ENCODE measurements around the gene CMTM8. TPM values are rescaled to one million over a fixed set of nuclear protein-coding genes. Genes with fewer than 3 reads are reported as not detected.

The CMTM8 gene
- total and polyA plus RNA-seq, 2 of the 8 experiments (the other 6 are each of a cell fraction or from before 2014, with no cell fraction given) = 10.5 to 22.4 TPM

GRCh38 chr3:32197991-32198390 is 40.5 kb upstream of the CMTM8 start:
- no peak overlapping the region for H4K91ac ChIP-seq (replicated peaks; ENCODE audit: insufficient read length, low read length)
- no peak for DNase-seq (ENCODE audit: low read depth in 1 of 2, low spot score in 2 of 2)
- H2AFZ ChIP-seq (ENCODE audit: low read length) = no peak overlapping the region
- no peaks in the 10 kb centered on the region for H3K23me2 ChIP-seq (ENCODE audit: low read depth, low read length)
- no peak overlapping the region for H3K4ac ChIP-seq (replicated peaks; ENCODE audit: insufficient read length, low read depth, low read length)
- no peak overlapping the region for H2BK20ac ChIP-seq (ENCODE audit: low read length)
- ChIA-PET CTCF (ENCODE audit: partially characterized antibody) (interaction anchor here (0.6 to 1.4 kb wide), 6 partner anchors 21 to 868 kb away, joined by 3 to 5 read pairs (median 3); no protein-coding TSS in a partner anchor), POLR2A (ENCODE audit: partially characterized antibody) (no interaction called here)
- no peak overlapping the region for H2BK5ac ChIP-seq (ENCODE audit: low read depth, low read length)
- no peaks in the 10 kb centered on the region for H3K79me2 ChIP-seq (ENCODE audit: control insufficient read depth in 1 of 2, insufficient read depth in 2 of 2, low read length in 2 of 2)
- no peaks in the 10 kb centered on the region for H3K4me1 ChIP-seq (replicated peaks in 1 of 4; ENCODE audit: control insufficient read depth in 3 of 4, insufficient read depth in 4 of 4, low read length in 3 of 4)
- H3K79me1 ChIP-seq (ENCODE audit: low read depth, low read length) = no peaks in the 10 kb centered on the region
- no peak overlapping the region for H2BK15ac ChIP-seq (ENCODE audit: low read length)
- H3K14ac ChIP-seq (ENCODE audit: insufficient read length) = no peak overlapping the region
- H3K27ac ChIP-seq (ENCODE audit: low read depth, low read length) = no peak overlapping the region
- H4K20me1 ChIP-seq (replicated peaks in 1 of 2; ENCODE audit: control insufficient read depth in 1 of 2, insufficient read depth in 2 of 2, low read length in 2 of 2) = no peaks in the 10 kb centered on the region
- no peak overlapping the region for H4K8ac ChIP-seq (ENCODE audit: extremely low read depth, insufficient read depth, low read length)
- no peaks in the 10 kb centered on the region for H3K27me3 ChIP-seq (replicated peaks in 1 of 4; ENCODE audit: control insufficient read depth in 3 of 4, extremely low read depth in 1 of 4, insufficient read depth in 3 of 4, low read length in 3 of 4)
- H3K4me3 ChIP-seq (ENCODE audit: extremely low read depth in 1 of 4, insufficient read depth in 2 of 4, low read depth in 3 of 4, low read length in 4 of 4) = no peak overlapping the region
- no peak for FAIRE-seq
- H3K4me2 ChIP-seq (ENCODE audit: insufficient read depth in 1 of 2, low read depth in 2 of 2, low read length in 2 of 2) = no peak overlapping the region
- H4K5ac ChIP-seq (ENCODE audit: insufficient read length, low read depth, low read length) = no peak overlapping the region
- H3K18ac ChIP-seq (ENCODE audit: extremely low read depth, low read length) = no peak overlapping the region
- no peak overlapping the region for H3K23ac ChIP-seq (ENCODE audit: insufficient read length)
- WGBS, 2 experiments (ENCODE audit: extremely low coverage in 1 of 2, insufficient coverage in 1 of 2, insufficient read length in 1 of 2, insufficient replicate concordance in 2 of 2, low coverage in 1 of 2, low lambda C conversion rate in 2 of 2, missing lambda C conversion rate in 1 of 2) = 93% methylated on average over 1 of the region's 1 CpG; no CpG with 5 or more reads in 1 of the 2 experiments
- H2AK5ac ChIP-seq (ENCODE audit: low read depth, low read length) = no peak overlapping the region
- no peak overlapping the region for H3K56ac ChIP-seq (replicated peaks; ENCODE audit: insufficient read length, low read depth, low read length)
- H3K36me3 ChIP-seq (ENCODE audit: control insufficient read depth in 2 of 4, insufficient read depth in 4 of 4, low read length in 3 of 4) = no peaks in the 10 kb centered on the region
- H3K9ac ChIP-seq (replicated peaks in 1 of 4; ENCODE audit: extremely low read depth in 1 of 4, low read depth in 3 of 4, low read length in 3 of 4) = no peak overlapping the region
- H2BK120ac ChIP-seq (replicated peaks; ENCODE audit: low read depth, low read length) = no peak overlapping the region
- no peaks in the 10 kb centered on the region for H3K9me3 ChIP-seq (ENCODE audit: insufficient read depth in 2 of 2, low read depth in 1 of 2, low read length in 1 of 2)
- H2BK12ac ChIP-seq (ENCODE audit: low read depth, low read length) = no peak overlapping the region
- TF ChIP-seq CHD1 (IDR thresholded peaks at IDR 0.05; ENCODE audit: low read depth, low read length) = no peak
- TF ChIP-seq RXRA (IDR thresholded peaks at IDR 0.05; ENCODE audit: insufficient read depth, low read depth, low read length) = no peak
- no peak for TF ChIP-seq ATF3 (IDR thresholded peaks at IDR 0.05; ENCODE audit: insufficient read depth, low read depth, low read length)
- no peak for TF ChIP-seq PHF8 (conservative IDR thresholded peaks at IDR 0.05; ENCODE audit: low read depth, low read length)
- TF ChIP-seq E2F6 (IDR thresholded peaks at IDR 0.05) = no peak
- TF ChIP-seq SIRT6 (IDR thresholded peaks at IDR 0.05; ENCODE audit: low read length) = no peak
- TF ChIP-seq KDM4A (IDR thresholded peaks at IDR 0.05; ENCODE audit: low read depth, low read length, severe bottlenecking) = no peak
- no peak for TF ChIP-seq CEBPB (IDR thresholded peaks at IDR 0.05; ENCODE audit: low read depth, low read length)
- TF ChIP-seq EZH2 (IDR thresholded peaks at IDR 0.05; ENCODE audit: low read depth, low read length, severe bottlenecking) = no peak
- no peak for TF ChIP-seq KDM5A (IDR thresholded peaks at IDR 0.05; ENCODE audit: low read length)
- no peak for TF ChIP-seq FOSL1 (IDR thresholded peaks at IDR 0.05; ENCODE audit: insufficient read depth, low read depth, low read length)
- TF ChIP-seq HDAC2 (IDR thresholded peaks at IDR 0.05; ENCODE audit: borderline replicate concordance in 1 of 2, low read depth in 2 of 2, low read length in 2 of 2) = no peak
- TF ChIP-seq POLR2A (IDR thresholded peaks at IDR 0.05; ENCODE audit: control extremely low read depth in 1 of 2, low read depth in 2 of 2, low read length in 2 of 2) = no peak
